HG02623 (cell line): ENCODE results near the gene PRDX5.
A peak's percentile ranks its signal among the peaks of the same experiment; 100 is the strongest.
"Not testable (repeated sequence)": the region's sequence is repeated elsewhere in the genome, so short reads cannot be mapped to it uniquely, and the experiment has no call there.

Experiments
- ATAC-seq: cut with Tn5 transposase; IDR thresholded peaks from one replicate; pipeline ENCODE4 v1.9.1; 2021; ENCODE audit warnings: moderate library complexity; ENCODE audit not compliant: unreplicated experiment

Gene PRDX5

DNA sequence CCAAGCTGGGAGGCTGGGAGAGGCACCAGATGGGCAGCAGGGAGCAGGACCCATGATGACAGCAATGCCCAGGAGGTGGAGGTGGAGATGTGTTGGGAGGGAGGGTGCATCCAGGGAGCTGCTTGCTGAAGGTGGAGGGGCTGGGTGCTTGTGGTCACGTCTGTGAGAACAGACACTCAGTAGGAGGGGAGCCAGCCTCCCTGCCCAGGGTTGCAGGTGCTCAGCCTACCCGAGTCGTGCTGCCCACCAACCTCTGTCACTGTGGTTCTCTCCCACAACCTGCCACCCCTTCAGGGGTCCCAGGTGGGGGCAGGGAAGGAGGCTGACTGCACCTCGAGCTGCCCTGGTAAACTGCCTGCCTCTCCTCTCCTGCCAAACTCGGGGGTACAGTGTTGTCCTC, 5.5 kb downstream of the PRDX5 start:
- no peak for ATAC-seq

DNA sequence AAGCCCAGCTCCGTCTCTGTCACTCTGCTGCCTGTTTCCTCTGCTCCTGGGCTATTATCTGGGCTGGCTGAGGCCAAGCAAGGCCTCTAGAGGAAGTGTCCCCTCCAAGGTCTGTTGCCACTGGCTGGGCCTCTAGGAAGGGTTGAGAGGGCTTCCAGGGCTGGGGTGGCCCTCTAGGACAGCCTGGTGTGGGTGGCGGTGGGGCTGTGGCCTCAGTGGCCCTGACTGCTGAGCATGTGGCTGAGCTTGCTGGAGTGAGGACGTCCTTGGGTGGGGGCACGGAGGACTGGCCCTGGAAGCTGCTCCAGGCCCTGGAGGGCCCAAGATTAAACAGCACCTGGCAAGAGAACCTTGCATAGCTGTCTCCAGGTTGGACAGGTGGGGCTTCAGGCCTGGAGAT, 6.1 kb downstream of the PRDX5 start:
- ATAC-seq: not testable (repeated sequence)

DNA sequence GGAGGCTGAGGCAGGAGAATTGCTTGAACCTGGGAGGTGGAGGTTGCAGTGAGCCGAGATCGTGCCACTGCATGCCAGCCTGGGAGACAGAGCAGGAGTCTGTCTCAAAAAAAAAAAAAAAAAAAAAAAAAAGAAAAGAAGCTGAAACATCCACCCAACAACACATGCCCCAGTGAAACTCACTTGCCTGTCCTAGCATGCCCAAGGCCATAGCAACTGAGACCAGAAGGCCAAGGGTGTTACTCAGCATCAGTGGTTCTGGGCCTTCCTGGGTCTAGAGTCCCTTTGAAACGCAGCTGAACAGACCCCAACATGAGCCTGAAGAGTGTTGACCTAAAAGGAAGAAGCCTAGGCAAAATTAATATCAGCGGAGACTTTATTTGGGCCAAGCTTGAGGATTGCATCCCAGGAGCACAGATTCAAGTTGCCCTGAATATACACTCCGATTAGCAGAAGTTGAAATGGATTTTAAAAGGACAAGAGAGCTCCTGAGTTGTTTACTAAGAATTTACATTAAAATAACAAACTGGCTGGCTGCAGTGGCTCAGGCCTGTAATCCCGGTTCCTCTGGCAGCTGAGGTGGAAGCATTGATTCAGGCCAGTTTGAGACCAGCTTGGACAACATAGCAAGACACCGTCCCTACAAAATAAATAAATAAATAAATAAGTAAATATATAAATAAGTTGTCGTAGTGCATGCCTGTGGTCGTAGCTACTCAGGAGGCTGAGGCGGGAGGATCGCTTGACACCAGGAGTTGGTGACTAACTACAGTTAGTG, 7.0 kb downstream of the PRDX5 start:
- no peak for ATAC-seq

DNA sequence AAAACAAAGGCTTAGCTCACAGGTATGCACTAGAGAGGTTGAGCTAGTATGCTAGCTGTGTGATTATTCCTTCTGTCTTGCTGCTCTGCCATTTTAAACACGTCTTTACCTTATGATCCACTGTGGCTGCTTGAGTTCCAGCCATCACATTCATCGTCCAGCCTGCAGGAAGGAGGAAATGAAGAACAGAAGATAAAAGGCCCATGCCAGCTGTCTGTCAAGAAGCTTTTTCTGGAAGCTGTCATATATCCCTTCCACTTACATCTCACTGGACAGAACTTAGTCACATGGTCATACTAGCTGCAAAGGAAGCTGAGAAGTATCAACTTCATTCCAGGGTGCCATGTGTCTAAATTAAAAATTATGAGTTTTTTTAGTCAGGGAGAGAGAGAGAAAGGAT, 9.5 kb downstream of the PRDX5 start:
- no peak for ATAC-seq

DNA sequence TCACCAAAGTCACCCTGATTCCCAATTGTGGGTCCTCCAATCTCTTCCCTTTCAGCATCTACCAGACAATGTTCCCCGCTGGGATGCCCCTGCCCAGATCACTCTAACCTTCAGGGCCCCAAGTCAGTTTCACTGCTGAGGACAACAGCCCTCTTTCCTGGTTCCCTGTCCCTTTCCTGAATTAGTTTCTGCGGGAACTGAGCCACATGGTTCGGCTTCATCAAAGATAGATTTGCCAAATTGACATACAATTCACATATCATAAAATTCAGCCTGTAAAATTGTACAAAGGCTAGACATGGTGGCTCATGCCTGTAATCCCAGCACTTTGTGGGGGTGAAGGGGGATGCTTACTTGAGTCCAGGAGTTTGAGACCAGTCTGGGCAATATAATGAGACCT, 10.1 kb downstream of the PRDX5 start:
- no peak for ATAC-seq

DNA sequence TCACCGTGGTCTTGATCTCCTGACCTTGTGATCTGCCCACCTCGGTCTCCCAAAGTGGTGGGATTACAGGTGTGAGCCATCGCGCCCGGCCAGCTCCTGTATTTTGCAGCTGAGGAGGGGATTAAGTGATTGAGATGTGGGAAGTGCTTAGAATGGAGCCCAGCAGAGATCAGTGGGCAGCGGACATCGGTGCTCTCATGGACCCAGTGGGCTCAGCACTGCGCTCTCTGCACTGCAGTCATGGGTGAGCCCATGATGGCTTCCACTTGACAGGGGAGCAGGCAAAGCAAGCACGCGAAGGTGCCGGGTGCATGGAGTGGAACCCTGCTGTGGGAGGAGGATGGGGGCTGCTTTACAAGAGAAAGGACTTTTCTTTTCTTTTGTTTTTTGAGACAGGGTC, 13.0 kb downstream of the PRDX5 start:
- no peak for ATAC-seq

DNA sequence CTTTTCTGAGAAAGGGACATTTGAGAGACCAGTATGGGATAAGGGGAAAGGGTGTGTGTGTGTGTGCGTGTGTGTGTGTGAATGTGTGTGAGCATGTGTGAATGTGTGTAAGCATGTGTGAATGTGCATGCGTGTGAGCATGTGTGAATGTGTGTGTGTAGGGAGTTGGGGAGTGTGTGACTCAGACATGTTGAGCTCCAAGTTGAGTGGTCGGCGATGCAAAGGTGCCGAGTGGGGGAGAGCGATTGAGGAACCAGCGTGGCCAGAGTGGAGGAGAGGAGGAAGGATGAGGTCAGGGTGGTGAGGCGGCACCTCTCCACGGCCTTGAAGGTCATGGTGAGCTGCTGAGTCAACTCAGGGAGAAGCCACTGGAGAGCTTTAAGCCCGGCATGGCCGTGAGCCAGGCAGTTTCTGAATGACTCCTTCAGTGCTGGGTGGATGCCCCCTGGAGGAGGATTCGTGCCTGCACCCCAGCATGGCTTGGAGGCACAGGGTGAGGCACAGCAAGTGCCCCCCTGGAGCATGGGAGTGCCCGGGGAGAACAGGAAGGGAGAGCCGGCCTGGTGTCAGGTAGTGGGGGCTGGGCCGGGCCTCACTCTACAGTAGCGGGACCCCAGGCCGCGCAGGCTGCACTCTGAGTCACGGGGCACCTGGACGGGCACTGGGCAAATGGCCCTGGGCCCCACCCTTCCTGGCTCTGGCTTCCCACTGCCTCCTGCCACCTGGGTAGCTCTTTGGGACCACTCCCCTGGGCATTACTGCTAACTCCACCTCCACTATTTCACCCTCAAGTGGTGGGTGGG, 13.8 kb downstream of the PRDX5 start:
- no peak for ATAC-seq

DNA sequence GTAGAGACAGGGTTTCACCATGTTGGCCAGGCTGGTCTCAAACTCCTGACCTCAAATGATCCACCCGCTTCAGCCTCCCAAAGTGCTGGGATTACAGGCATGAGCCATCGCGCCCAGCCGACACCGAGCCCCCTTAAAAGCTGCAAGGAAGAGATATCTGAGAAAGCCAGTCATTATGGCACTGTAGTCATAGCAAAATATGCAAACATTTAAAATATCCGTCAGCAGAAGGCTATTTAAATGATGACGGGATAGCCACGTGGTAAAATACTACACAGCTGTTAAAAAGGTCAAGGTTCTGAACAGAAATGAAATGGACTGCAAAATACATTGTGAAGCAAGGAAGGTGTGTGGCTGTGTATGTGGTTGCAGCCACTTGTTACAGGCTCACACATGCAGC, 15.6 kb downstream of the PRDX5 start:
- ATAC-seq: no peak

DNA sequence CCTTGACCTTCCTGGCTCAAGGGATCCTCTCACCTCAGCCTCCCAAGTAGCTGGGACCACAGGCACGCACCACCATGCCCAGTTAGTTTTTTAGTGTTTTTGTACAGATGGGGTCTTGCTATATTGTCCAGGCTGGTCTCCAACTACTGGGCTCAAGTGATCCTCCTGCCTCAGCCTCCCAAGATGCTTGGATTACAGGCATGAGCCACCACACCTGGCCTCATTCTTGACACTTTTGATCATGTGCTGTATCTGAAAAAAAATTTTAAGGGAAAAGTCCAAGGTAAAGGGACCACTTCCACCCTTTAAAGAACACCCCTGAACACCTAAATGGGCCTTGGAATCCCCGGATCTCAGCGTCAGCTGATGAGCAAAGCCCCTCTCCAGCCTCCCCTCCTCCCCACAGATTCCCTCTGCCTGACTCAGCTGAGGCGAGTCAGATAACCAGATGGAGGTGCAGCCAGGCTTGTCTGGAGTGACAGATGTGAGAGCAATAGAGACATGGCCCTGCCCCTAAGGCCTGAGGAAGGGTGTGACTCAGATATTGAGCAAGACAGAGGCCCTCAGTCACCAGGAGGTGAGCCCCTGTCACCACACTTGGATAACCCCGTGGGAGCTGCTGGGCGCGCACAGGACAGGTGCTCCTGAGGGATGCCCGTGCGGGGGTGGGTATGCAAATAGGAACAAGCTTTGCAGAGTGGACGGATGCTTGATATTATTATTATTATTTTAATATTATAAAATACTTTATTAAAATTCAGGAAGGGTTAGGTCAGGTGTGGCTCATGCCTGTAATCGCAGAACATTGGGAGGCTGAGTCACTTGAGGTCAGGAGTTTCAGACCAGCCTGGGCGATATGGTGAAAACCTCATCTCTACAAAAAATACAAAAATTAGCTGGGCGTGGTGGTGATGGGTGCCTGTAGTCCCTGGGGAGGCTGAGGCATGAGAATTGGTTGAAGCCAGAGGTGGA, 17.1 kb downstream of the PRDX5 start:
- ATAC-seq: peak; percentile 81

DNA sequence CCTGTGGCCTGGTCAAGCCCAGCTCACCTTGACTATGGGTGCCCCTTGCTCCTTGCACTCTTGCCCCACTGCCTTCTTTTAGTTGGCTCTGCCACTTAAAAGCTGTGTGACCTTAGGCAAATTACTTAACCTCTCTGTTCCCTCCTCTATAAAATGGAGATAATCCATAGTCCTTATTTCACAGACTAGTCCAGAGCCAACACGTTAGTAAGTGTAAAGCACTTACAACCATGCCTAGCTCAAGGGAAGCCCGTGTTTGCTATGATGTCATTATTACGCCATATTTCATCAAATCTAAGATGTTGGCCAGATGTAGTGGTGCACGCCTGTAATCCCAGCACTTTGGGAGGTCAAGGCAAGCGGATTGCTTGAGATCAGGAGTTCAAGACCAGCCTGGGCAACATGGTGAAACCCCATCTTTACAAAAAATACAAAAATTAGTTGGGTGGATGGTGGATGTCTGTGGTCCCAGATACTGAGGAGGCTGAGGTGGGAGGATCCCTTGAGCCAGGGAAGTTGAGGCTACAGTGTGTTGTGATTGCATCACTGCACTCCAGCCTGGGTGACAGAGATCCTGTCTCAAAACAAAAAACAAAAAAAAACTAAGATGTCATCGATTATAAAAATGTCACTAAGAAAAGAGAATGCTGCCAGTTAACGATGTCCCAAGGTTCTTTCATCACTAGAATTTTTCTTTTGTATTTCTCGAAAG, 19.8 kb downstream of the PRDX5 start:
- no peak for ATAC-seq

DNA sequence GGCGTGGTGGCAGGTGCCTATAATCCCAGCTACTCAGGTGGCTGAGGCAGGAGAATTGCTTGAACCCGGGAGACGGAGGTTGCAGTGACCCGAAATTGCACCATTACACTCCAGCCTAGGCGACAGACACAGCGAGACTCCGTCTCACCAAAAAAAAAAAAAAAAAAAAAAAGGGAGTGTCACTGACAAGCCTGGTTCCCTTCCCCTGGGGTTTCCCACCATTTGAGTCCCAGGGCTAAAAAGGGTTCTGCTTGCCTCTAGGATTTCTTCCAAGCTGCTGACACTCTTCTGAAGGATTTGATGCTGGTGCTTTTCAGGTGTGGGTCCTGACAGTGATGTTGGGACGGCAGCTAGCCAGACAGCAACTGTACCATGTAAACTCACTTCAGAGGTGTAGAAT, 20.8 kb downstream of the PRDX5 start:
- no peak for ATAC-seq

DNA sequence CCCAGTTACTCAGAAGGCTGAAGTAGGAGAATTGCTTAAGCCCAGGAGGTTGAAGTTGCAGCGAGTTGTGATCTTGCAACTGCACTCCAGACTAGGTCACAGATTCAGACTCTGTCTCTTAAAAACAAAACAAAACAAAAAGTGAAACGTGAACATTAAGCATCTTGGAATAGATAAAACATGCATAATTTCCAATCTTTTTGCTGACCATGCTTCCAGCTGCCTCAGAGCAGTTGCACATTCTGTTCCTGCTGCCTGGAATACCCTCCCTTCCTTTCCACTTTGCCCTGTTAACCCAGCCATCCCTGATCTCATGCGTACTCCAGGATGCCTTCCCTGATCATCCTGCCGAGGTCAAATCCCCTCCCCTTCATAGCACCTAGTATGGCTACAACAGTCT, 21.4 kb downstream of the PRDX5 start:
- ATAC-seq: no peak

DNA sequence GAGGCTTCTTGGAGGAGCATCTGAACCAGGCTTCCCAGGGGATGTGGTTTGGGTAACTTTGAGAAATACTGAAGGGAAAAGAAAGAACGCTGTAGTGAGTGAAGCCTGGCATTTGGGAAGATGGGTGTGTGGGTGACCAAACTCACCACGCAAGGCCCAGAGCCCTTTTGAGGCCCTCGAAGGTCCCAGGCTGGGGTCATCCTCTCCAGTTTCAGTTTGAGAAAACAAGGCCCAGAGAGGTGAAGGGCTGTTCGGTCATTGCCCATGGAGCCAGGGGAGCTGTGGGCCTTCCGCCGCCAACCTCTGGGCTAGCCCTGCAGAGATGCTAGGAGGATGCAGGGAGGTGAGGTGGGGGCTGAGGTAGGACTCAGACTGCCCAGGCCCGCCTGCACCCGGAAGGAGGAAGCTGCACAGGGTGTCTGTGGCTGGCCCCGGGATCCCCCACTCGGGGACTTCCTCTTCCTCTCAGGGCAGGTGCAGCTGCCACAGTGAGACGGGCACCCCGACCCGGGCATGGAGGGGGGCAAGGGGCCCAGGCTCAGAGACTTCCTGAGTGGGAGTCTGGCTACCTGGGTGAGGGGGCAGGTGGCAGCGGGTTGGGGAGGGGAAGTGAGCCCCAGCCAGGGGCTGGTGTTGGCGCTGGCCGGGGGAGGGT, 22.0 kb downstream of the PRDX5 start, which contains the start of gene CCDC88B:
Gene CCDC88B (plus strand): TSS at position 451 of the 655 bp plus-strand sequence. CDS start 63 bp downstream, at position 514.
- peak; percentile 53 for ATAC-seq

DNA sequence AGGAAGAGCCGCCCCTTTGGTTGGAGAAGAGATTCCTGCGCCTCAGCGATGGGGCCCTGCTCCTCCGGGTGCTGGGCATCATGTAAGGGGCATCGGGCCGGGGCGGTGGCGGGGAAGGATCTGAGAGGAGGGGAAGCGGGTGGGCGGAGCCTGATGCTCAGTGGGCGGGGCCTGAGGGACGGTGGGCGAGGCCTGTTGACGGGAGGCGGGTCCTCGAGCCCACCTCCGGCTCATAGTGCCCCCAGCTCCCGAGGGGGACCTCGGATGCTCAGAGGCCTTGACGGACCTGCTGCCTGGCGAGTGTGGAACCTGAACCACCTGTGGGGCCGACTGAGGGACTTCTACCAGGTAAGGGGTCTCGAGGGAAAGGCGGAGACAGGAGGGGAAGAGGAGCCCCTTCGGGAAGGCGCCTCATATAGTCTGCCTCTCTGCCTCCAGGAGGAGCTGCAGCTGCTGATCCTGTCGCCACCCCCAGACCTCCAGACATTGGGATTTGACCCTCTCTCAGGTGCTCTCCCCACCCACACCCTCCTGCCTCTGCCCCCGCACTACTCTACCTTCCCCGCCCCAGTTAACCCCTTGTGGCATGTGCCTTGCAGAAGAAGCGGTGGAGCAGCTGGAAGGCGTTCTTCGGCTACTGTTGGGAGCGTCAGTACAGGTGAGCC, 22.9 kb downstream of the PRDX5 start:
- no peak for ATAC-seq

DNA sequence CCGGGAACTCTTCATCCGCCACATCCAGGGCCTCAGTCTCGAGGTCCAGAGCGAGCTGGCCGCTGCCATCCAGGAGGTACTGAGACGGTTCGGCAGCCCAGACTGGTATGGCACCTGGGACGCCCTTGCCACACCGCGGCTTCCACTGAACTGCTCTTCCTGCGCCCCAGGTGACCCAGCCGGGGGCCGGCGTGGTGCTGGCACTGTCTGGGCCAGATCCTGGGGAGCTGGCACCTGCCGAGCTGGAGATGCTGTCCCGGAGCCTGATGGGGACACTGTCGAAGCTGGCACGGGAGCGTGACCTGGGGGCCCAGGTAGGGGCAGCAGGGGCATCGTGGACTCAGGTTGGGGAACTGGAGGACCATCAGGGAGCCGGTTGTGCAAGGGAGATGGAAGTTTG, 23.5 kb downstream of the PRDX5 start:
- ATAC-seq: no peak

DNA sequence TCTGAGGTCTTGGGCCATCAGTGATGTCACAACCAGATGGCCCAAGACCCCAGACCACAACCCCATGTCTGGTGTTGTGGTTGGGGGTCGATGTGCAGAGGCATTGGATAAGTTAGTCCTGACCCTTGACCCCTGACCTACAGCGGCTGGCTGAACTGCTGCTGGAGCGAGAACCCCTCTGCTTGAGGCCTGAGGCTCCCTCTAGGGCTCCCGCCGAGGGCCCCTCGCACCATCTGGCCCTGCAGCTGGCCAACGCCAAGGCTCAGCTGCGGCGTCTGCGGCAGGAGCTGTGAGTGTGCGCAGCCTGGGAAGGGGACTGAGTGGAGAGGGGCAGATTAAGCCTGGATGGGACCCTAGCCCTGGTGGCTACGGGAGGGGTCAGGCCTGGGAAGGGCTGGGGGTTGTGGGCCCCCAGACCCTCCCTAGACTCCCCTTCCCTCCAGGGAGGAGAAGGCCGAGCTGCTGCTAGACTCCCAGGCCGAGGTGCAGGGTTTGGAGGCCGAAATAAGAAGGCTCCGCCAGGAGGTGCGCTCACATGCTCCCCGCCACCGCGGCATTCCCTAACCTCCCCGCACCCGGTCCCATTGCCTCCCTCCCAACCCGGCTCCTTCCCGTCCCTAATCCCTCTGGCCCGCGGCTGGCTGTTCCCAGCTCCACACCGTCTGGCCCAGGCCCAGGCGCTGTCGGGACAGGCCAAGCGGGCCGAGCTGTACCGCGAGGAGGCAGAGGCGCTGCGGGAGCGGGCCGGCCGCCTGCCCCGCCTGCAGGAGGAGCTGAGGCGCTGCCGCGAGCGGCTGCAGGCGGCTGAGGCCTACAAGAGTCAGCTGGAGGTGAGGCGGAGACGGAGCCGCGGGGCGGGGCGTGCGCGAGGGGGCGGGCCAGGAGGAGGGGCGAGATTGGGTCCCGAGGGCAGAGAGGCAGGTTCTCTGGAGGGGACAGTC, 24.2 kb downstream of the PRDX5 start:
- no peak for ATAC-seq

DNA sequence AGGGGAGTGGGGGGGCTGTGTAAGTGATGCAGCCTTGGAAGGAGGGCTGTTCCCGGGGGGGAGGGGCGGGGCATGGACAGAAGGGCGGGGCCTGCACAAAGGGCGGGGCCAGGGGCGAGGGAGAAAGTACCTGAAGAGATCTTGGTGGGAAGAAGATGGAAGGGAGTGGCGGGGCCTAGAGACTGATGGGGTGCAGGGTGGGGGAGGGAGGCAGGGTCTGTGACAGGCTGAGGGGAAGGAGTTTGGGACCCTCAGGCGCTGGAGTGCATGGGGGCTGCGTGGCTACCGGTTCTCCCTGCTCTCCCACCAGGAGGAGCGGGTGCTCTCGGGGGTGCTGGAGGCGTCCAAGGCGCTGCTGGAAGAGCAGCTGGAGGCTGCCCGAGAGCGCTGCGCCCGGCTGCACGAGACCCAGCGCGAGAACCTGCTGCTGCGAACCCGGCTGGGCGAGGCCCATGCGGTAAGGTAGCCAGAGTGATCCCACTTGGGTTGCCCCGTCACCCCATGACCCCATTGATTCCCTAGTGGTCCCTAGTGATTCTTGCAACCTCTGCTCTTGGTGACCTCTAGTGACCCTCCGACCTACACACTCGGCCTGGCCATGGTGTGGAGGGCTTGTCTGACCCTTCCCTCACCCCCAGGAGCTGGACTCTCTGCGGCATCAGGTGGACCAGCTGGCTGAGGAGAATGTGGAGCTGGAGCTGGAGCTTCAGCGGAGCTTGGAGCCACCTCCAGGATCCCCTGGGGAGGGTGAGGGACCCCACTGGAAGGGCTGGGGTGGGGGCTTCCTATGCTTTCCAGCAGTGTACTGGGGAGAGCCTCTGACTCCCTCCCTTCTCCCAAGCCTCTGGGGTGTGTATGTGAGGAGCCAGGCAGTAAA, 25.2 kb downstream of the PRDX5 start:
- ATAC-seq: no peak
